A549 (cell line): ENCODE results near the gene DOK7. TPM values are rescaled to one million over a fixed set of nuclear protein-coding genes. Genes with fewer than 3 reads are reported as not detected.

Experiments
- ATAC-seq, 2 experiments: fragments of 200-7000 bp in 1 of 2; fragments of >200 bp in 1 of 2; cut with Nextera tagmentation in 1 of 2; cut with Tn5 transposase in 1 of 2; 3 replicates each; pipeline versions ENCODE4 v1.8.0 to v1.9.1; 2018 to 2020; ENCODE audit warnings: mild to moderate bottlenecking in 1 of 2, moderate library complexity in 1 of 2
- CTCF ChIA-PET: fragments of 300-600 bp; sonication (Branson Sonifier 250); formaldehyde crosslinking; extraction: SDS; loops from one replicate; lab custom pipeline; 2021; ENCODE audit warnings: antibody characterized with exemption, inconsistent platforms; lab: Yijun Ruan, JAX
- POLR2A ChIA-PET: fragments of 350-600 bp; formaldehyde crosslinking; extraction: SDS; loops from one replicate; lab custom pipeline; 2021; ENCODE audit warnings: antibody characterized with exemption, inconsistent platforms; lab: Yijun Ruan, JAX
- DNase-seq, 2 experiments: peaks; one replicate each; pipeline versions ENCODE4 v3.0.0 to v3.0.0-alpha.2; 2011 to 2016; ENCODE audit warnings: low read depth in 1 of 2, low spot score in 1 of 2
- FAIRE-seq: peaks from 2 replicates; lab custom pipeline; 2011; peaks lifted over from hg19 to GRCh38; lab: Jason Lieb, UNC
- H3K27ac ChIP-seq, 2 experiments: fragments of >200 bp; sonication (Bioruptor Twin); formaldehyde crosslinking; 3 replicates each; pipeline ENCODE4 v1.5.1; 2016 to 2017
- H3K4me1 ChIP-seq: fragments of >200 bp; sonication (Bioruptor Twin); formaldehyde crosslinking; 3 replicates; pipeline ENCODE4 v1.6.1; 2016
- H3K4me2 ChIP-seq: fragments of >200 bp; sonication (Bioruptor Twin); formaldehyde crosslinking; 3 replicates; pipeline ENCODE4 v1.6.1; 2016
- H3K4me3 ChIP-seq: fragments of >200 bp; sonication (Bioruptor Twin); formaldehyde crosslinking; 3 replicates; pipeline ENCODE4 v1.5.1; 2016
- H3K9me3 ChIP-seq: fragments of >200 bp; sonication (Bioruptor Twin); formaldehyde crosslinking; 3 replicates; pipeline ENCODE4 v1.6.1; 2016
- CEBPB ChIP-seq, 2 experiments: fragments of >200 bp in 1 of 2; sonication (Bioruptor Twin) in 1 of 2; formaldehyde crosslinking in 1 of 2; IDR thresholded peaks; 2 replicates each; pipeline ENCODE4 v1.6.1; 2012 to 2016
- CTCF ChIP-seq: fragments of >200 bp; sonication (Bioruptor Twin); formaldehyde crosslinking; IDR thresholded peaks from 3 replicates; pipeline ENCODE4 v1.5.1; 2016
- EHF ChIP-seq: fragments of 250-450 bp; sonication (Bioruptor Pico); IDR thresholded peaks from 2 replicates; pipeline ENCODE4 v1.5.0; 2020; ENCODE audit warnings: mild to moderate bottlenecking
- ELK1 ChIP-seq: fragments of 150-350 bp; IDR thresholded peaks from 2 replicates; pipeline ENCODE4 v1.6.1; 2014; ENCODE audit warnings: low read depth, mild to moderate bottlenecking, low read length
- EP300 ChIP-seq, 2 experiments: fragments of >200 bp; sonication (Bioruptor Twin); formaldehyde crosslinking; IDR thresholded peaks; 2 replicates in 1 of 2; 3 replicates in 1 of 2; pipeline ENCODE4 v1.6.1; 2016 to 2017
- FOXS1 ChIP-seq: fragments of 250-450 bp; sonication (Bioruptor Pico); IDR thresholded peaks from 2 replicates; pipeline ENCODE4 v1.5.0; 2020; ENCODE audit warnings: mild to moderate bottlenecking, moderate library complexity
- GATA3 ChIP-seq: IDR thresholded peaks from 2 replicates; pipeline ENCODE4 v1.6.1; 2012; ENCODE audit warnings: borderline replicate concordance
- HMGXB4 ChIP-seq: fragments of 250-450 bp; sonication (Bioruptor Pico); IDR thresholded peaks from 2 replicates; pipeline ENCODE4 v1.5.0; 2021; ENCODE audit warnings: mild to moderate bottlenecking, moderate library complexity, borderline replicate concordance
- HOXB13 ChIP-seq: fragments of 250-450 bp; sonication (Bioruptor Pico); IDR thresholded peaks from 2 replicates; pipeline ENCODE4 v1.5.0; 2020; ENCODE audit warnings: low read depth, mild to moderate bottlenecking, moderate library complexity
- JUN ChIP-seq, 2 experiments: fragments of >200 bp; sonication (Bioruptor Twin); formaldehyde crosslinking; IDR thresholded peaks; 2 replicates in 1 of 2; 3 replicates in 1 of 2; pipeline ENCODE4 v1.6.1; 2016 to 2017
- MYC ChIP-seq: IDR thresholded peaks from 2 replicates; pipeline ENCODE4 v1.6.1; 2012; ENCODE audit warnings: mild to moderate bottlenecking, inconsistent platforms, low read length, improper control_type of control experiment, borderline replicate concordance
- NFE2L2 ChIP-seq: fragments of 150-350 bp; conservative IDR thresholded peaks from 2 replicates; pipeline ENCODE4 v1.6.1; 2014; ENCODE audit warnings: low read length
- POLR2A ChIP-seq: IDR thresholded peaks from 2 replicates; pipeline ENCODE4 v1.6.1; 2012; ENCODE audit warnings: mild to moderate bottlenecking, low read length
- RAD21 ChIP-seq, 2 experiments: fragments of >200 bp in 1 of 2; sonication (Bioruptor Twin) in 1 of 2; formaldehyde crosslinking in 1 of 2; IDR thresholded peaks in 1 of 2; conservative IDR thresholded peaks in 1 of 2; 2 replicates in 1 of 2; 3 replicates in 1 of 2; pipeline ENCODE4 v1.6.1; 2012 to 2018; ENCODE audit warnings: inconsistent platforms in 1 of 2
- SMC3 ChIP-seq: fragments of >200 bp; sonication (Bioruptor Twin); formaldehyde crosslinking; IDR thresholded peaks from 3 replicates; pipeline ENCODE4 v1.6.1; 2018; ENCODE audit warnings: inconsistent platforms
- SREBF2 ChIP-seq: fragments of 450-650 bp; IDR thresholded peaks from 2 replicates; pipeline ENCODE4 v1.6.1; 2014; ENCODE audit warnings: mild to moderate bottlenecking, moderate library complexity
- TP53 ChIP-seq: fragments of 250-450 bp; sonication (Bioruptor Pico); IDR thresholded peaks from 2 replicates; pipeline ENCODE4 v1.5.0; 2021; ENCODE audit warnings: mild to moderate bottlenecking, moderate library complexity
- ZFP36 ChIP-seq: fragments of 450-650 bp; IDR thresholded peaks from 2 replicates; pipeline ENCODE4 v1.6.1; 2014; ENCODE audit warnings: borderline replicate concordance; ENCODE audit not compliant: partially characterized antibody
- ZNF302 ChIP-seq: fragments of 250-450 bp; sonication (Bioruptor Pico); IDR thresholded peaks from 2 replicates; pipeline ENCODE4 v1.9.0; 2021; ENCODE audit warnings: inconsistent platforms, mild to moderate bottlenecking, moderate library complexity
- ZSCAN20 ChIP-seq: fragments of 250-450 bp; sonication (Bioruptor Pico); IDR thresholded peaks from 2 replicates; pipeline ENCODE4 v1.8.0; 2022; ENCODE audit warnings: mild to moderate bottlenecking, moderate library complexity
- WGBS: methylation state at CpG from one replicate; pipeline ENCODE4 v1.1.6; 2017; ENCODE audit errors: missing lambda C conversion rate; 5-methylcytosine and 5-hydroxymethylcytosine counted together
- polyA plus RNA-seq, 4 experiments: library from polyadenylated mRNA; depleted of rRNA in 3 of 4; stranded (reverse); fragments of >200 nt; fragmentation: RNase III in 1 of 4; extraction: RNeasy Plus Mini Kit Qiagen cat#74134 plus additional on column Dnase treatment in 1 of 4; gene quantifications; 2 replicates in 3 of 4; 3 replicates in 1 of 4; pipeline ENCODE4 v1.2.3, GENCODE V29; 2011 to 2017

DOK7 gene
- polyA plus RNA-seq, 2 of the 4 experiments (the other 2 are of a cell fraction): 0.17 to 0.21 TPM

GRCh38 chr4:3523146-3523627 lies 60.1 kb downstream of the DOK7 start:
- WGBS: 97% methylated on average over 10 of the region's 10 CpGs
- TF ChIP-seq RAD21 (conservative IDR thresholded peaks at IDR 0.05 in 1 of 2, IDR thresholded peaks at IDR 0.05 in 1 of 2): no peak
- no peak for TF ChIP-seq SMC3
- no peak for TF ChIP-seq HMGXB4 (CRISPR knock-in tag)
- no peak for TF ChIP-seq GATA3
- TF ChIP-seq SREBF2: no peak
- no peak for TF ChIP-seq JUN (IDR thresholded peaks at IDR 0.05)
- no peak for TF ChIP-seq ZNF302 (CRISPR knock-in tag)
- no peak for TF ChIP-seq POLR2A
- TF ChIP-seq FOXS1: no peak
- TF ChIP-seq MYC: no peak
- no peak for TF ChIP-seq CEBPB (IDR thresholded peaks at IDR 0.05)
- TF ChIP-seq CTCF: no peak
- TF ChIP-seq ZFP36: no peak

GRCh38 chr4:3523628-3524221 lies 60.6 kb downstream of the DOK7 start:
- 96% methylated on average over 17 of the region's 24 CpGs for WGBS
- ChIA-PET CTCF (interaction anchor here (1.1 kb wide), 1 partner anchor 43 kb away, joined by 3 read pairs; no protein-coding TSS in a partner anchor), POLR2A (no interaction called here)
- FAIRE-seq (no peak), DNase-seq (no peak), ATAC-seq (no peak)
- Histone ChIP-seq H3K4me2 (no peak overlapping the region), H3K27ac (no peak overlapping the region)
- TF ChIP-seq ZSCAN20 (CRISPR knock-in tag) (no peak), EP300 (IDR thresholded peaks at IDR 0.05) (no peak), JUN (IDR thresholded peaks at IDR 0.05) (no peak), HOXB13 (CRISPR knock-in tag) (no peak), EHF (CRISPR knock-in tag) (no peak), NFE2L2 (no peak), ELK1 (no peak), TP53 (CRISPR knock-in tag) (no peak)
- TF ChIP-seq, all 56 proteins: peak for 0
- Histone ChIP-seq H3K9me3 (no peaks in the 10 kb centered on the region), H3K4me1 (no peaks in the 10 kb centered on the region), H3K4me3 (no peak overlapping the region)

More at GRCh38 chr4:3523146-3523627, 60.1 kb downstream of the DOK7 start:
- Histone ChIP-seq H3K27ac (no peak overlapping the region), H3K4me1 (no peaks in the 10 kb centered on the region), H3K4me2 (no peak overlapping the region), H3K9me3 (no peaks in the 10 kb centered on the region), H3K4me3 (no peak overlapping the region)
- POLR2A ChIA-PET: no interaction called here
- ATAC-seq (no peak), DNase-seq (no peak), FAIRE-seq (no peak)
- CTCF ChIA-PET: interaction anchor here (1.1 kb wide), 1 partner anchor 43 kb away, joined by 3 read pairs; no protein-coding TSS in a partner anchor
